ENCODE data around the gene KLF7.

Gene KLF7

DNA sequence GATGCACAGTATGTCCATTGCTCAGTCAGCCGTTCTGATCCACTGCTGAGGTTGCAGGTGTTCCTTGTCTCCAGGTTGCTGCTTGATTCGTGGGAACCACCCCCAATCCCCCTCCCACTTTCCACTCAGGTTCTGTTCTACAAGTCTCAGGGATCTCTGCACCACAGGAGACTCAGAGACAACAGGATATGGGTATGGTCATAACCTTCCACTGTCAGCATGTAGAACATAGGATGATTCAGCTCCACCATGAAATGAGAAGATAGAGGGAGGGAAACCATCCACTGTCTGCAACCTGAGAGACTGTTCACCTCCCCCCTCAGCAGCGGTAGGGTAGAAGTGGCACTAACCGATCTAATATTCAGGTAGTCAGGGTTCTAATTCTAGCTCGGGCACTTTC lies 19.0 kb upstream of the KLF7 start:
- Histone ChIP-seq H3K9me3 (ENCODE audit: insufficient read depth, low read length) (no peaks in the 10 kb centered on the region), H3F3A (ENCODE audit: insufficient read depth) (no peaks in the 10 kb centered on the region), H4K20me1 (ENCODE audit: low read depth, low read length) (no peaks in the 10 kb centered on the region), H3K4me2 (ENCODE audit: low read depth, low read length, poor library complexity, severe bottlenecking) (no peak overlapping the region), H3K4me3 (ENCODE audit: insufficient read depth, low read length, poor library complexity, severe bottlenecking) (no peak overlapping the region), H3K36me3 (ENCODE audit: low read length) (no peaks in the 10 kb centered on the region), H3K79me2 (ENCODE audit: insufficient read depth, low read length) (no peaks in the 10 kb centered on the region), H2AFZ (ENCODE audit: low read depth, low read length, severe bottlenecking) (no peak overlapping the region), H3K27me3 (ENCODE audit: low read length) (no peaks in the 10 kb centered on the region), H3K27ac (ENCODE audit: low read depth, low read length) (no peak overlapping the region), H3K9ac (ENCODE audit: low read length) (no peak overlapping the region), H3K9me2 (replicated peaks; ENCODE audit: insufficient read depth, low read length) (no peaks in the 10 kb centered on the region)
- TF ChIP-seq EZH2phosphoT487 (conservative IDR thresholded peaks at IDR 0.05; ENCODE audit: low read length), result no peak
- TF ChIP-seq, protein P1, sequence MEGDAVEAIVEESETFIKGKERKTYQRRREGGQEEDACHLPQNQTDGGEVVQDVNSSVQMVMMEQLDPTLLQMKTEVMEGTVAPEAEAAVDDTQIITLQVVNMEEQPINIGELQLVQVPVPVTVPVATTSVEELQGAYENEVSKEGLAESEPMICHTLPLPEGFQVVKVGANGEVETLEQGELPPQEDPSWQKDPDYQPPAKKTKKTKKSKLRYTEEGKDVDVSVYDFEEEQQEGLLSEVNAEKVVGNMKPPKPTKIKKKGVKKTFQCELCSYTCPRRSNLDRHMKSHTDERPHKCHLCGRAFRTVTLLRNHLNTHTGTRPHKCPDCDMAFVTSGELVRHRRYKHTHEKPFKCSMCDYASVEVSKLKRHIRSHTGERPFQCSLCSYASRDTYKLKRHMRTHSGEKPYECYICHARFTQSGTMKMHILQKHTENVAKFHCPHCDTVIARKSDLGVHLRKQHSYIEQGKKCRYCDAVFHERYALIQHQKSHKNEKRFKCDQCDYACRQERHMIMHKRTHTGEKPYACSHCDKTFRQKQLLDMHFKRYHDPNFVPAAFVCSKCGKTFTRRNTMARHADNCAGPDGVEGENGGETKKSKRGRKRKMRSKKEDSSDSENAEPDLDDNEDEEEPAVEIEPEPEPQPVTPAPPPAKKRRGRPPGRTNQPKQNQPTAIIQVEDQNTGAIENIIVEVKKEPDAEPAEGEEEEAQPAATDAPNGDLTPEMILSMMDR (IDR thresholded peaks at IDR 0.05; ENCODE audit: insufficient read depth, low read length, poor library complexity, severe bottlenecking), result no peak

DNA sequence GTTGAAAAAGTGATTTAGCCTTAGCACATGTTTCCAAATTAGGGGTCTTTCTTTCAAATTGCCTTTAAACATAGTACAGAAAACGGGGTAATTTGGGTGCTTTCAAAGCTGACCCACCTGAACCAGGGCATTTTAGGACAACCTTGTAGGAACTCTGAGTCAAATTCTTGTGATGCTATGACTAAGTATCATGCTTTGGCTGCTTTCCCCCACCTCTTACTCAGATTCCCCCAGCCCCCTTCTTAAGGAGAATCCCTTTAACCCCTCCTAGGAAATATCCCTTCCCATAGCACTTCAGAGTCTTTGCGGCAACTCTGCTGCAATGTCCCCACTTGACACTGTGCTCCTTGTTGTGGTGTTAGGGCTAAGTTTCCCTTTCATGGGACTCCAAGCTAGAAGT lies 18.6 kb upstream of the KLF7 start:
- Histone ChIP-seq H3K27ac (ENCODE audit: low read depth, low read length) (no peak overlapping the region), H3K9ac (ENCODE audit: low read length) (no peak overlapping the region), H3K9me3 (ENCODE audit: insufficient read depth, low read length) (no peaks in the 10 kb centered on the region), H3K4me3 (ENCODE audit: insufficient read depth, low read length, poor library complexity, severe bottlenecking) (no peak overlapping the region), H4K20me1 (ENCODE audit: low read depth, low read length) (no peaks in the 10 kb centered on the region), H3K36me3 (ENCODE audit: low read length) (no peaks in the 10 kb centered on the region), H3K4me2 (ENCODE audit: low read depth, low read length, poor library complexity, severe bottlenecking) (no peak overlapping the region), H3K9me2 (replicated peaks; ENCODE audit: insufficient read depth, low read length) (no peaks in the 10 kb centered on the region), H3K27me3 (ENCODE audit: low read length) (no peaks in the 10 kb centered on the region), H3F3A (ENCODE audit: insufficient read depth) (no peaks in the 10 kb centered on the region), H2AFZ (ENCODE audit: low read depth, low read length, severe bottlenecking) (no peak overlapping the region), H3K79me2 (ENCODE audit: insufficient read depth, low read length) (no peaks in the 10 kb centered on the region)
- TF ChIP-seq, protein P1 (IDR thresholded peaks at IDR 0.05; ENCODE audit: insufficient read depth, low read length, poor library complexity, severe bottlenecking), result no peak
- no peak for TF ChIP-seq EZH2phosphoT487 (conservative IDR thresholded peaks at IDR 0.05; ENCODE audit: low read length)

DNA sequence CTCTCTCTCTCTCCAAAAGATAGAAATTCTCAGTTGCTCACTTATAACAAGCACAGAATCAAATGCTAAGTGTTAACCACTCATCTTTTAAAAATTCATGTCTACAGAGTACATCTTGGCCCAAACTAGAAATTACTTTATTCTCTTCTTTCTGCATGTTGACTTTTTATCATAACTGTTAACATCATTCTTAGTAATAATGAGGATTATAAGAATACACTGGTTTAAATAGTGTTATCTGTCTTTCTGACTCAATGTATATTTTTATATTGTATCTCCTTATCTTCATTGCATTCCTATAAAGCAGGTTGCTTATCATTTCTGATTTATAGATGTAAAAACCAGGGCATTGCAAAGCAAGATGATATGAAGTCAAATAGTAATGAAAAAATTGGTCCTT lies 17.8 kb upstream of the KLF7 start:
- no peak overlapping the region for H3K4me3 ChIP-seq (ENCODE audit: insufficient read depth, low read length, poor library complexity, severe bottlenecking)
- no peaks in the 10 kb centered on the region for H3K36me3 ChIP-seq (ENCODE audit: low read length)
- H3K9me2 ChIP-seq (replicated peaks; ENCODE audit: insufficient read depth, low read length), result no peaks in the 10 kb centered on the region
- no peaks in the 10 kb centered on the region for H3F3A ChIP-seq (ENCODE audit: insufficient read depth)
- no peak overlapping the region for H3K4me2 ChIP-seq (ENCODE audit: low read depth, low read length, poor library complexity, severe bottlenecking)
- no peak overlapping the region for H3K9ac ChIP-seq (ENCODE audit: low read length)
- no peaks in the 10 kb centered on the region for H3K27me3 ChIP-seq (ENCODE audit: low read length)
- no peak overlapping the region for H3K27ac ChIP-seq (ENCODE audit: low read depth, low read length)
- no peaks in the 10 kb centered on the region for H3K9me3 ChIP-seq (ENCODE audit: insufficient read depth, low read length)
- H2AFZ ChIP-seq (ENCODE audit: low read depth, low read length, severe bottlenecking), result no peak overlapping the region
- TF ChIP-seq EZH2phosphoT487 (conservative IDR thresholded peaks at IDR 0.05; ENCODE audit: low read length), result no peak
- TF ChIP-seq, protein P1 (IDR thresholded peaks at IDR 0.05; ENCODE audit: insufficient read depth, low read length, poor library complexity, severe bottlenecking), result no peak
- H3K79me2 ChIP-seq (ENCODE audit: insufficient read depth, low read length), result no peaks in the 10 kb centered on the region
- H4K20me1 ChIP-seq (ENCODE audit: low read depth, low read length), result no peaks in the 10 kb centered on the region
